K562 (cell line): ENCODE data around the gene PROK2. TPM values are rescaled to one million over a fixed set of nuclear protein-coding genes. Genes with fewer than 3 reads are reported as not detected.

Experiments
- ATAC-seq: fragments of 200-7000 bp; cut with Tn5 transposase; 3 replicates; pipeline ENCODE4 v1.9.1; 2020; ENCODE audit warnings: moderate library complexity
- BruUV-seq: library from RNA; stranded (reverse); fragments of 400-500 nt; replicated peaks from 2 replicates; lab custom pipeline; 2021; lab: Mats Ljungman, UMichigan
- CTCF ChIA-PET: fragments of 300-600 bp; formaldehyde crosslinking; extraction: SDS; loops from one replicate; lab custom pipeline; 2021; ENCODE audit warnings: low intra/inter-chr PET ratio; lab: Yijun Ruan, JAX
- POLR2A ChIA-PET: fragments of 300-600, 350-650 bp; sonication (Branson Sonifier 250); formaldehyde crosslinking; extraction: SDS; loops from one replicate; lab custom pipeline; 2021; ENCODE audit warnings: antibody characterized with exemption, inconsistent platforms; lab: Yijun Ruan, JAX
- DNase-seq, 4 experiments: peaks; one replicate each; pipeline versions ENCODE4 v3.0.0 to v3.0.0-alpha.2; 2011 to 2018; ENCODE audit warnings: low spot score in 3 of 4, mixed read lengths in 3 of 4; ENCODE audit errors: extremely low read depth in 1 of 4
- FAIRE-seq: peaks from 2 replicates; lab custom pipeline; 2011; peaks lifted over from hg19 to GRCh38; lab: Jason Lieb, UNC
- H2AFZ ChIP-seq: 2 replicates; pipeline ENCODE4 v1.6.0; 2011; ENCODE audit warnings: low read depth, low read length, control low read depth, inconsistent platforms
- H3K27ac ChIP-seq: fragments of 200-600 bp; 3 replicates; pipeline ENCODE4 v1.8.0; 2011; ENCODE audit warnings: low read depth, mild to moderate bottlenecking, control low read depth, inconsistent platforms, low read length, moderate library complexity, mixed read lengths; ENCODE audit errors: extremely low read depth
- H3K27me3 ChIP-seq, 2 experiments: fragments of 300-600 bp in 1 of 2; 2 replicates in 1 of 2; 3 replicates in 1 of 2; pipeline versions ENCODE4 v1.6.0 to v1.8.0; 2011; ENCODE audit warnings: inconsistent platforms in 2 of 2, low read length in 2 of 2, mild to moderate bottlenecking in 1 of 2, mixed read lengths in 1 of 2, moderate library complexity in 1 of 2; ENCODE audit not compliant: control insufficient read depth in 2 of 2, insufficient read depth in 2 of 2
- H3K36me3 ChIP-seq: fragments of 300-600 bp; 3 replicates; pipeline ENCODE4 v1.8.0; 2011; ENCODE audit warnings: mild to moderate bottlenecking, low read length, inconsistent platforms; ENCODE audit not compliant: control insufficient read depth, insufficient read depth
- H3K4me1 ChIP-seq, 2 experiments: fragments of 200-600 bp in 1 of 2; replicated peaks in 1 of 2; 2 replicates in 1 of 2; 3 replicates in 1 of 2; pipeline versions ENCODE4 v1.5.1 to v1.8.0; 2011; ENCODE audit warnings: inconsistent platforms in 2 of 2, low read length in 2 of 2, mild to moderate bottlenecking in 1 of 2, mixed read lengths in 1 of 2, moderate library complexity in 1 of 2; ENCODE audit not compliant: control insufficient read depth in 2 of 2, insufficient read depth in 2 of 2
- H3K4me2 ChIP-seq: 2 replicates; pipeline ENCODE4 v1.6.1; 2011; ENCODE audit warnings: low read length, control low read depth, inconsistent platforms, mixed read lengths; ENCODE audit not compliant: insufficient read depth
- H3K4me3 ChIP-seq: fragments of 200-600 bp; sonication (generic), shearing (Covaris generic); 2 replicates; pipeline ENCODE4 v1.5.1; 2016; ENCODE audit warnings: control low read depth, inconsistent platforms
- H3K79me2 ChIP-seq: fragments of 200-600 bp; 3 replicates; pipeline ENCODE4 v1.8.0; 2011; ENCODE audit warnings: low read length, inconsistent platforms; ENCODE audit not compliant: control insufficient read depth, insufficient read depth
- H3K9ac ChIP-seq, 2 experiments: 2 replicates each; pipeline versions ENCODE4 v1.6.0 to v1.6.1; 2011; ENCODE audit warnings: low read depth in 2 of 2, low read length in 2 of 2, control low read depth in 1 of 2, inconsistent platforms in 1 of 2, mild to moderate bottlenecking in 1 of 2, mixed read lengths in 1 of 2; ENCODE audit not compliant: insufficient read depth in 1 of 2
- H3K9me1 ChIP-seq: one replicate; pipeline ENCODE4 v1.6.0; 2011; ENCODE audit warnings: inconsistent platforms, mild to moderate bottlenecking, low read length, moderate library complexity; ENCODE audit not compliant: control insufficient read depth, insufficient read depth
- H3K9me3 ChIP-seq: replicated peaks from 2 replicates; pipeline ENCODE4 v1.5.1; 2011; ENCODE audit warnings: low read depth, low read length, inconsistent platforms; ENCODE audit not compliant: control insufficient read depth, insufficient read depth
- H4K20me1 ChIP-seq: replicated peaks from 2 replicates; pipeline ENCODE4 v1.6.1; 2011; ENCODE audit warnings: low read length, inconsistent platforms, mixed read lengths; ENCODE audit not compliant: control insufficient read depth, insufficient read depth
- CREB5 ChIP-seq: fragments of 250-450 bp; sonication (Bioruptor Pico); IDR thresholded peaks from 2 replicates; pipeline ENCODE4 v1.5.0; 2020; ENCODE audit warnings: mild to moderate bottlenecking
- E2F1 ChIP-seq: sonication (generic); formaldehyde crosslinking; IDR thresholded peaks from 2 replicates; pipeline ENCODE4 v1.8.1; 2023; ENCODE audit warnings: mild to moderate bottlenecking, missing genetic modification reagents, moderate library complexity
- MCM5 ChIP-seq: fragments of 450-650 bp; IDR thresholded peaks from 2 replicates; pipeline ENCODE4 v1.6.1; 2016; ENCODE audit warnings: low read depth
- NCOA1 ChIP-seq: fragments of 450-650 bp; IDR thresholded peaks from 2 replicates; pipeline ENCODE4 v1.6.1; 2016; ENCODE audit warnings: low read depth
- NCOA4 ChIP-seq: fragments of 450-650 bp; IDR thresholded peaks from 2 replicates; pipeline ENCODE4 v1.6.1; 2018; ENCODE audit warnings: mild to moderate bottlenecking; ENCODE audit not compliant: partially characterized antibody
- NFATC3 ChIP-seq: fragments of 450-650 bp; IDR thresholded peaks from 2 replicates; pipeline ENCODE4 v1.6.1; 2017; ENCODE audit warnings: mild to moderate bottlenecking
- PHF20 ChIP-seq: fragments of 450-650 bp; IDR thresholded peaks from 2 replicates; pipeline ENCODE4 v1.6.1; 2018; ENCODE audit not compliant: partially characterized antibody
- PKNOX1 ChIP-seq: fragments of 450-650 bp; IDR thresholded peaks from 2 replicates; pipeline ENCODE4 v1.6.1; 2016
- PTTG1 ChIP-seq: fragments of 450-650 bp; IDR thresholded peaks from 2 replicates; pipeline ENCODE4 v1.6.1; 2016; ENCODE audit warnings: low read depth, mild to moderate bottlenecking, missing genetic modification characterization, missing compliant biosample characterization
- RFX5 ChIP-seq: IDR thresholded peaks from 2 replicates; pipeline ENCODE4 v1.6.1; 2011; ENCODE audit warnings: low read depth, mild to moderate bottlenecking, improper control_type of control experiment, low read length
- SMARCE1 ChIP-seq: fragments of 450-650 bp; IDR thresholded peaks from 2 replicates; pipeline ENCODE4 v1.7.1; 2016; ENCODE audit warnings: mild to moderate bottlenecking
- STAG1 ChIP-seq: sonication (generic); formaldehyde crosslinking; IDR thresholded peaks from 2 replicates; pipeline ENCODE4 v1.5.0; 2020; ENCODE audit warnings: missing genetic modification reagents, borderline replicate concordance
- TEAD1 ChIP-seq, 2 experiments: fragments of 450-650 bp in 1 of 2; sonication (generic) in 1 of 2; formaldehyde crosslinking; IDR thresholded peaks; 2 replicates each; pipeline versions ENCODE4 v1.4.0 to v1.8.0; 2020 to 2022; ENCODE audit warnings: mild to moderate bottlenecking in 2 of 2, missing genetic modification reagents in 1 of 2
- ZHX1 ChIP-seq: fragments of 150-350 bp; conservative IDR thresholded peaks from 2 replicates; pipeline ENCODE4 v1.6.1; 2014; ENCODE audit warnings: low read length
- ZNF175 ChIP-seq: fragments of 200-800 bp; sonication (Bioruptor generic); IDR thresholded peaks from 2 replicates; pipeline ENCODE4 v1.6.1; 2016; ENCODE audit warnings: low read depth, mild to moderate bottlenecking, missing genetic modification characterization, missing compliant biosample characterization
- WGBS: fragments of 100-300 bp; shearing (Covaris generic); methylation state at CpG from one replicate; pipeline ENCODE4 v1.1.6; 2016; ENCODE audit warnings: low coverage, mixed read lengths; ENCODE audit not compliant: insufficient coverage; ENCODE audit errors: missing lambda C conversion rate; 5-methylcytosine and 5-hydroxymethylcytosine counted together
- in situ Hi-C: fragments of 300-500 bp; cut with MboI; formaldehyde crosslinking; loops from 4 replicates; pipeline ENCODE4 v1.15.0; 2018; ENCODE audit warnings: inconsistent platforms, mixed read lengths
- intact Hi-C: fragments of 100-400 bp; cut with micrococcal nuclease; formaldehyde crosslinking; loops from 2 replicates; pipeline ENCODE4 v1.14.2; 2022
- polyA plus RNA-seq, 8 experiments: library from polyadenylated mRNA; depleted of rRNA in 4 of 8; stranded (reverse) in 5 of 8; unstranded in 3 of 8; fragments of >200 nt; fragmentation: Nextera tagmentation in 2 of 8; fragmentation: Illumina TruSeq in 1 of 8; extraction: Ambion mirVana in 2 of 8; extraction: Trizol in 1 of 8; gene quantifications; 2 replicates each; pipeline versions ENCODE4 v1.2.1 to v1.2.3, GENCODE V29; 2011 to 2014; ENCODE audit warnings: inconsistent platforms in 1 of 8, missing spikeins in 1 of 8
- total RNA-seq, 7 experiments: library from RNA; depleted of rRNA in 6 of 7; stranded (reverse); fragments of >200 nt in 6 of 7; fragmentation: Illumina TruSeq in 2 of 7; extraction: Trizol in 2 of 7; gene quantifications; 2 replicates each; pipeline versions ENCODE4 v1.2.1 to v1.2.3, GENCODE V29; 2011 to 2021; ENCODE audit warnings: low replicate concordance in 1 of 7
- TF ChIP-seq, protein P1 (sequence below): fragments of 250-450 bp; sonication (Bioruptor Pico); IDR thresholded peaks from 2 replicates; pipeline ENCODE4 v1.4.0; 2020; ENCODE audit warnings: mild to moderate bottlenecking, moderate library complexity

PROK2 gene
- total and polyA plus RNA-seq, 9 of the 15 experiments (the other 6 are each of a cell fraction or from before 2014, with no cell fraction given) = 0.07 to 0.13 TPM; not detected in 7

DNA sequence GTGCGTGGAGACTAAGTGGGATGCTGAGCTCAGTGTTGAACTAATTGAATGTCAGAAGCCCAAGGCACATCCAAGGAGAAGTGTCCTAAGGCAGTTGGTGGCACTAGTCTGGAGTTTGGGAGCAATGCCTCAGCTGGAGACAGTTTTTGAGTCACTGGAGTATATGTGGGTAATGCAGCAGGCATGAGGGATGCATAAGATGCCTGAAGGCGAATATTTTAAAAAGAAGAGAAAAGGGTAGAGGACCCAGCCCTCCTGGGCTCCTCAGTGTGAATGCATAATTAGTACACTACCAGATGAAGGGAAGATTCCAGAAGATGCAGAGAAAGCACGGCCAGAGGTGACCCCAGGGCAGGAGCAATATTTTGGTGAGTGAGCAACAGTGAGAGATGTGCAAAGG lies 25.1 kb upstream of the PROK2 start:
- 0% methylated on average over 3 of the region's 3 CpGs for WGBS
- H3K9me1 ChIP-seq = no peaks in the 10 kb centered on the region

More for the DNA sequence above, 25.1 kb upstream of the PROK2 start:
- Histone ChIP-seq H3K9me3 (no peaks in the 10 kb centered on the region), H3K4me1 (no peaks in the 10 kb centered on the region), H2AFZ (no peak overlapping the region), H3K36me3 (no peaks in the 10 kb centered on the region), H3K4me2 (no peak overlapping the region), H3K79me2 (no peaks in the 10 kb centered on the region), H3K27ac (no peak overlapping the region), H3K9ac (no peak overlapping the region), H4K20me1 (no peaks in the 10 kb centered on the region), H3K4me3 (no peak overlapping the region), H3K27me3 (peaks cover 4 to 6% of the 10 kb centered on the region in 2 experiments; a peak in 3 of 5 replicates)
- ChIA-PET CTCF (no interaction called here), POLR2A (no interaction called here)
- BruUV-seq = no TSS peak
- TF ChIP-seq NCOA1 (no peak), RFX5 (no peak), STAG1 (CRISPR knock-in tag) (no peak), PTTG1 (tag) (no peak), NFATC3 (no peak), PKNOX1 (no peak), ZNF175 (no peak), PHF20 (no peak), MCM5 (no peak), TEAD1 (CRISPR knock-in tag; IDR thresholded peaks at IDR 0.05) (no peak), SMARCE1 (no peak), NCOA4 (no peak), E2F1 (no peak), ZHX1 (no peak), CREB5 (CRISPR knock-in tag) (no peak)
- TF ChIP-seq, protein P1, sequence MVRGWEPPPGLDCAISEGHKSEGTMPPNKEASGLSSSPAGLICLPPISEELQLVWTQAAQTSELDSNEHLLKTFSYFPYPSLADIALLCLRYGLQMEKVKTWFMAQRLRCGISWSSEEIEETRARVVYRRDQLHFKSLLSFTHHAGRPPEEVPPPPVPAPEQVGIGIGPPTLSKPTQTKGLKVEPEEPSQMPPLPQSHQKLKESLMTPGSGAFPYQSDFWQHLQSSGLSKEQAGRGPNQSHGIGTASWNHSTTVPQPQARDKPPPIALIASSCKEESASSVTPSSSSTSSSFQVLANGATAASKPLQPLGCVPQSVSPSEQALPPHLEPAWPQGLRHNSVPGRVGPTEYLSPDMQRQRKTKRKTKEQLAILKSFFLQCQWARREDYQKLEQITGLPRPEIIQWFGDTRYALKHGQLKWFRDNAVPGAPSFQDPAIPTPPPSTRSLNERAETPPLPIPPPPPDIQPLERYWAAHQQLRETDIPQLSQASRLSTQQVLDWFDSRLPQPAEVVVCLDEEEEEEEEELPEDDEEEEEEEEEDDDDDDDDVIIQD (CRISPR knock-in tag) = no peak
- no peak for ATAC-seq
- FAIRE-seq = no peak
- in situ Hi-C loops (no loop called here), intact Hi-C loops (no loop called here)
- no peak for DNase-seq
